Neural cell (in vitro differentiated cells): ENCODE data around the gene GTPBP10. TPM values are rescaled to one million over a fixed set of nuclear protein-coding genes. Genes with fewer than 3 reads are reported as not detected.

Experiments used
- H2AFZ ChIP-seq: fragments of 200-600, 300-800 bp; sonication (generic), shearing (Covaris generic); 2 replicates; pipeline ENCODE4 v1.6.0; 2014; ENCODE audit warnings: low read depth, mild to moderate bottlenecking, antibody characterized with exemption, low read length, moderate library complexity
- H3F3A ChIP-seq: fragments of 200-600 bp; shearing (Covaris generic); 2 replicates; pipeline ENCODE4 v1.6.1; 2016; ENCODE audit warnings: mild to moderate bottlenecking, moderate library complexity, mixed read lengths, antibody characterized with exemption, low read length; ENCODE audit not compliant: insufficient read depth, poor library complexity, severe bottlenecking
- H3K27ac ChIP-seq: fragments of 200-600, 300-800 bp; sonication (generic), shearing (Covaris generic); 2 replicates; pipeline ENCODE4 v1.5.1; 2014; ENCODE audit warnings: mild to moderate bottlenecking, low read length, moderate library complexity
- H3K27me3 ChIP-seq: fragments of 300-800, 200-600 bp; sonication (generic), shearing (Covaris generic); 2 replicates; pipeline ENCODE4 v1.6.0; 2014; ENCODE audit warnings: mild to moderate bottlenecking, low read depth, low read length, moderate library complexity; ENCODE audit not compliant: insufficient read depth
- H3K36me3 ChIP-seq: fragments of 300-800, 200-600 bp; sonication (generic), shearing (Covaris generic); 2 replicates; pipeline ENCODE4 v1.5.1; 2014; ENCODE audit warnings: mild to moderate bottlenecking, antibody characterized with exemption, low read length, moderate library complexity; ENCODE audit not compliant: insufficient read depth
- H3K4me2 ChIP-seq: fragments of 300-800, 200-600 bp; sonication (generic), shearing (Covaris generic); 2 replicates; pipeline ENCODE4 v1.6.0; 2014; ENCODE audit warnings: mild to moderate bottlenecking, low read length
- H3K4me3 ChIP-seq: fragments of 300-800, 200-600 bp; sonication (generic), shearing (Covaris generic); 2 replicates; pipeline ENCODE4 v1.5.1; 2014; ENCODE audit warnings: mild to moderate bottlenecking, low read length, moderate library complexity
- H3K79me2 ChIP-seq: fragments of 200-600 bp; shearing (Covaris generic); replicated peaks from 2 replicates; pipeline ENCODE4 v1.6.0; 2014; ENCODE audit warnings: mild to moderate bottlenecking, low read length, moderate library complexity; ENCODE audit not compliant: insufficient read depth
- H3K9ac ChIP-seq: fragments of 300-800, 200-600 bp; sonication (generic), shearing (Covaris generic); 2 replicates; pipeline ENCODE4 v1.6.1; 2016; ENCODE audit warnings: mild to moderate bottlenecking, low read length, mixed read lengths
- H3K9me2 ChIP-seq: fragments of 200-600 bp; shearing (Covaris generic); 2 replicates; pipeline ENCODE4 v1.6.1; 2016; ENCODE audit warnings: mild to moderate bottlenecking, low read length, mixed read lengths; ENCODE audit not compliant: insufficient read depth
- H3K9me3 ChIP-seq: fragments of 200-600, 300-800 bp; sonication (generic), shearing (Covaris generic); 2 replicates; pipeline ENCODE4 v1.6.1; 2016; ENCODE audit warnings: mild to moderate bottlenecking, mixed run types, low read length, moderate library complexity, mixed read lengths
- H4K20me1 ChIP-seq: fragments of 200-600 bp; shearing (Covaris generic); 2 replicates; pipeline ENCODE4 v1.6.1; 2016; ENCODE audit warnings: mild to moderate bottlenecking, mixed run types; ENCODE audit not compliant: insufficient read depth
- CTCF ChIP-seq: fragments of 450-650 bp; IDR thresholded peaks from 2 replicates; pipeline ENCODE4 v1.5.1; 2014; ENCODE audit warnings: antibody characterized with exemption, mild to moderate bottlenecking, moderate library complexity; ENCODE audit not compliant: poor library complexity, severe bottlenecking
- EP300 ChIP-seq: fragments of 450-650 bp; conservative IDR thresholded peaks from 2 replicates; pipeline ENCODE4 v1.6.1; 2014; ENCODE audit warnings: antibody characterized with exemption, mild to moderate bottlenecking, moderate library complexity; ENCODE audit not compliant: poor library complexity, severe bottlenecking
- EZH2 ChIP-seq: fragments of 200-600, 300-800 bp; shearing (Covaris generic), sonication (generic); IDR thresholded peaks from 2 replicates; pipeline ENCODE4 v1.6.1; 2014; ENCODE audit warnings: antibody characterized with exemption, low read length, borderline replicate concordance, mild to moderate bottlenecking; ENCODE audit not compliant: insufficient read depth, poor library complexity, severe bottlenecking
- MXI1 ChIP-seq: fragments of 450-650 bp; conservative IDR thresholded peaks from 2 replicates; pipeline ENCODE4 v1.6.1; 2014; ENCODE audit warnings: antibody characterized with exemption, mild to moderate bottlenecking; ENCODE audit not compliant: poor library complexity, severe bottlenecking
- POLR2AphosphoS5 ChIP-seq: IDR thresholded peaks from 2 replicates; pipeline ENCODE4 v1.6.1; 2012
- RAD21 ChIP-seq: fragments of 450-650 bp; conservative IDR thresholded peaks from 2 replicates; pipeline ENCODE4 v1.6.1; 2014; ENCODE audit warnings: antibody characterized with exemption, mild to moderate bottlenecking, moderate library complexity
- REST ChIP-seq: IDR thresholded peaks from 2 replicates; pipeline ENCODE4 v1.6.1; 2012; ENCODE audit warnings: borderline replicate concordance
- SMC3 ChIP-seq: fragments of 450-650 bp; conservative IDR thresholded peaks from 2 replicates; pipeline ENCODE4 v1.6.1; 2014; ENCODE audit warnings: antibody characterized with exemption, mild to moderate bottlenecking, moderate library complexity; ENCODE audit not compliant: poor library complexity
- TAF1 ChIP-seq: IDR thresholded peaks from 2 replicates; pipeline ENCODE4 v1.6.1; 2012; ENCODE audit warnings: low read depth
- polyA plus RNA-seq: library from polyadenylated mRNA; depleted of rRNA; stranded (reverse); fragments of >200 nt; gene quantifications from 2 replicates; pipeline ENCODE4 v1.2.3, GENCODE V29; 2014

GTPBP10 gene
- polyA plus RNA-seq, 1 donor from 2014 or later = 22.8 TPM

- H3K79me2 ChIP-seq = no peaks in the 10 kb centered on the region
- no peaks in the 10 kb centered on the region for H3F3A ChIP-seq
- H2AFZ ChIP-seq = no peak overlapping the region
- TF ChIP-seq EP300 = no peak
- no peak for TF ChIP-seq REST
- TF ChIP-seq TAF1 = no peak
- no peak for TF ChIP-seq RAD21
- H3K4me3 ChIP-seq = no peak overlapping the region
- no peaks in the 10 kb centered on the region for H3K9me3 ChIP-seq
- no peaks in the 10 kb centered on the region for H3K27me3 ChIP-seq
- H3K36me3 ChIP-seq = no peaks in the 10 kb centered on the region
- no peak overlapping the region for H3K27ac ChIP-seq
- H4K20me1 ChIP-seq = no peaks in the 10 kb centered on the region
- no peak overlapping the region for H3K9ac ChIP-seq
- H3K4me2 ChIP-seq = no peak overlapping the region
- H3K9me2 ChIP-seq = no peaks in the 10 kb centered on the region
These were observed 49.9 kb downstream of the GTPBP10 start for GRCh38 chr7:90396420-90396819.

GRCh38 chr7:90401989-90402388, 55.5 kb downstream of the GTPBP10 start:
- H3K27me3 ChIP-seq = no peaks in the 10 kb centered on the region
- no peak overlapping the region for H3K27ac ChIP-seq
- peaks cover 2% of the 10 kb centered on the region for H3F3A ChIP-seq
- H2AFZ ChIP-seq = no peak overlapping the region
- no peaks in the 10 kb centered on the region for H3K9me2 ChIP-seq
- H3K79me2 ChIP-seq = peaks cover 16% of the 10 kb centered on the region
- H3K9ac ChIP-seq = no peak overlapping the region
- no peaks in the 10 kb centered on the region for H4K20me1 ChIP-seq
- TF ChIP-seq POLR2AphosphoS5 (no peak), REST (no peak), RAD21 (no peak), SMC3 (no peak), EP300 (no peak), CTCF (no peak), EZH2 (no peak), MXI1 (no peak), TAF1 (no peak)
- H3K9me3 ChIP-seq = no peaks in the 10 kb centered on the region
- no peaks in the 10 kb centered on the region for H3K36me3 ChIP-seq
- H3K4me3 ChIP-seq = no peak overlapping the region
- no peak overlapping the region for H3K4me2 ChIP-seq
